Activated naive CD4-positive, alpha-beta T cell treated with anti-CD3 and anti-CD28 coated beads, Interleukin-2, amount 50 U/mL, for 72 hours (primary cell): ENCODE results near the gene FAAP24. TPM values are rescaled to one million over a fixed set of nuclear protein-coding genes. Genes with fewer than 3 reads are reported as not detected.
"Not testable (repeated sequence)": the region's sequence is repeated elsewhere in the genome, so short reads cannot be mapped to it uniquely, and the experiment has no call there.

Experiments
- ATAC-seq, 2 donors: fragments of 150-1000 bp; cut with Tn5 transposase; 2 replicates each; pipeline ENCODE4 v1.10.0; 2021; ENCODE audit warnings: mild to moderate bottlenecking in 2 of 2, moderate library complexity in 2 of 2
- DNase-seq, 2 donors: peaks; one replicate each; pipeline ENCODE4 v3.0.0; 2021 to 2022; ENCODE audit warnings: low spot score in 2 of 2
- H3K27ac Mint-ChIP-seq, 2 donors: one replicate each; pipeline ENCODE4 v1.8.0; 2022; ENCODE audit warnings: mild to moderate bottlenecking in 2 of 2, mixed read lengths in 2 of 2
- H3K36me3 Mint-ChIP-seq, 2 donors: one replicate each; pipeline ENCODE4 v1.8.0; 2022; ENCODE audit warnings: mixed read lengths in 2 of 2
- H3K9me3 Mint-ChIP-seq, 2 donors: one replicate each; pipeline ENCODE4 v1.8.0; 2022; ENCODE audit warnings: mixed read lengths in 2 of 2
- total RNA-seq, 2 donors: library from RNA; stranded (reverse); gene quantifications; one replicate each; pipeline ENCODE4 v1.2.3, GENCODE V29; 2022

FAAP24 gene
- total RNA-seq, 2 donors from 2014 or later: 9.8 to 13.3 TPM

DNA sequence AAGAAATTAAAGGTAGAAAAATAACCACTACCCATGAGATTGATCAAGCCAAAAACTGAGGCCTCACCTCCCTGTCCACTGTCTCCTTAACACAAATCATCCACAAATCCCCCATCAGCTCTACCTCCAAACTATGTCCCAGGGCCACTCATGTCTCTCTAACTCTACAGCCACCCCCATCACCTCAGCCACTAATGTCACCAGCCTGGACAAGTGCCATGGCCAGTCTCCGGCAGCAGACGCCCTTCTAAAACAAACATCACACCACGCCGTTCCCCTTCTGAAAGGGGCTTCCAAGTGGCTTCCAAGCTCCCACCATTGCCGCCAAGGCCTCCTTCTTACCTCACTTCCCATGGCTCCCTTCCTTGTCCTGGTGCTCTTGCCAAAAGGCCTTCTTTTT, 16.2 kb downstream of the FAAP24 start:
- not testable (repeated sequence) for H3K27ac Mint-ChIP-seq, ATAC-seq, H3K9me3 Mint-ChIP-seq, H3K36me3 Mint-ChIP-seq, DNase-seq

DNA sequence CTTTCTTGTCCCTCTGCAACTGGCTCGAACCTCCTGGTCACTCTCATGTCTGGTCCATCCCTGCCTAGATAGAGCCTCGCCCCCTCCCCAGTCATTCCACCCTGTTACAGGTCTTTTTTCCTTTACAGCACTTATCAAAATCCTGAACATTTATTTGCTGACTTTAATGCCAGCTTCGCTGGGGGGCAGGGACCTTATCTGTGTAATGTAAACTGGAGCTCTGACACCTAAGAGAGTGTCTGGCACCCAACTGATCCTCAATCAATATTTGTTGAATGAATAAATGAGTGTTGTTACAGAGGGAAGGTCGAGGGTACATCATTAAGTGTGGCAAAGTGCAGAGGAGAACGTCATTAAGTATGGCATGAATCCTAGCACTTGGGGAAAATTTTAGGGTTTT, 16.7 kb downstream of the FAAP24 start:
- Mint-ChIP-seq H3K27ac (no peak overlapping the region), H3K36me3 (no peaks in the 10 kb centered on the region), H3K9me3 (no peaks in the 10 kb centered on the region)
- DNase-seq (no peak), ATAC-seq (no peak)

DNA sequence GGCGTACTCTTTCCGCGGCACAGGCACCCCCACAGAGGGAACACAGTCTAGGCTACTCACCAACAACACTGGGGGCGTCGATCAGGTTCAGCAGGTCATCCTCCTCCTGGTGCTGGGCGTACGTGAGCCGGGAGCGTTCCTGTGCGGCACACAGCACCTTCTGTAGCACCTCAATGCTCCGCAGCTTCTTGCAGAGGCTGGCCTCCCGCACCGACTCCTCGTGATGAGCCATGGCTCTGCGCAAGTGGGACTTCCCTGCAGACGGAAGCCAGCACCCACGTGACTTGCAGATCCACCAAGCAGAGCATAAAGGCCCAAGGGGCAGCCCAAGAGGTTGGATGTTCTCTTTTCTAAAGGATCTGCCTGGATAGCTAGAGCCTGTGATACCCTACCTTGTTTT, 23.9 kb downstream of the FAAP24 start:
- H3K27ac Mint-ChIP-seq, ATAC-seq, H3K36me3 Mint-ChIP-seq, H3K9me3 Mint-ChIP-seq, DNase-seq: not testable (repeated sequence)

DNA sequence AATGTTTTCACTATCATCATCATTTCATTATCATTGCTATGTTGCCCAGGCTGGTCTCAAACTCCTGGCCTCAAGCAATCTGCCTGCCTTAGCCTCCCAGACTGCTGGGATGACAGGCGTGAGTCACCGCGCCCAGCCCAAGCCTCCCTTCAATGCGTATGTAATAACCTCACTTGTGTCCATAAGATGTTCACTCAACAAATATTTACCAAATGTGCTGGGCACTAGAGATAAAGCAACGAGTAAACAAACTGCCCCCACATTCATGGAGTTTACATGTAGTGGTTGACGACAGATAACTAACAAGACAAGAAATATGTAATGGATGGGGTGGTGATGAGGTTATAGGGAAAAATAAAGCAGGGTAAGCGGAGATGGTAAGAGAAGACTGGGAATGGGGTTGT, 25.0 kb downstream of the FAAP24 start:
- H3K36me3 Mint-ChIP-seq, DNase-seq, H3K9me3 Mint-ChIP-seq, H3K27ac Mint-ChIP-seq, ATAC-seq: not testable (repeated sequence)

DNA sequence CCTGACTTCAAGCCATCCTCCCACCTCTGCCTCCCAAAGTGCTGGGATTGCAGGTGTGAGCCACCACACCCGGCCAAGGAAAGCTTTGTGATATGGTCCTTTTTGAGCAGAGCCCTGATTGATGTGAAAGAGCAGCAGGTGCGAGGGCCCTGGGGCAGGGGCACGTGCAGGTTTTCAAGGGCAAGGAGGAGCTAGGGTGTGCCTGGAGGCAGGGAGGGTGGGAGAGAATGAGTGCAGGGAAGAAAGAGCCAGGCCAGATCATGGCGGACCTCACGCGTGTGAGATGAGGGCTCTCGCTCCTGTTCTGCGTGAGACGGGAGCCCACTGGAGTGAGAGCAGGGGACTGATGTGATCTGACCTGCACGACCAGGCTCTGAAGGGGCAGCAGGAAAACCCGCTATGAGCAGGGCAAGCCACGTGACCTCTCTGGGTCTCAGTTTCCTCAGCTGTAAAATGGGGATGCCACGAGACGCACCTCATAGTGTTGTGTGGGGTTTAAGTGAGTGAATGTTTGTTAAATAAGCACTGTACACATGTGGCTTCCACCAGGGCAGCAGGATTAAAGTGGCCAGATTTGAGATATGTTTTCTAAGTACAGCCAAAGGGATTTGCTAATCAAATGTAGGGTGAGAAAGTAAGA, 25.8 kb downstream of the FAAP24 start:
- H3K36me3 Mint-ChIP-seq: no peaks in the 10 kb centered on the region
- H3K9me3 Mint-ChIP-seq: no peaks in the 10 kb centered on the region
- DNase-seq (no peak), ATAC-seq (no peak)
- peak overlapping the region in 1 of 2 donors; percentile 56 for H3K27ac Mint-ChIP-seq

DNA sequence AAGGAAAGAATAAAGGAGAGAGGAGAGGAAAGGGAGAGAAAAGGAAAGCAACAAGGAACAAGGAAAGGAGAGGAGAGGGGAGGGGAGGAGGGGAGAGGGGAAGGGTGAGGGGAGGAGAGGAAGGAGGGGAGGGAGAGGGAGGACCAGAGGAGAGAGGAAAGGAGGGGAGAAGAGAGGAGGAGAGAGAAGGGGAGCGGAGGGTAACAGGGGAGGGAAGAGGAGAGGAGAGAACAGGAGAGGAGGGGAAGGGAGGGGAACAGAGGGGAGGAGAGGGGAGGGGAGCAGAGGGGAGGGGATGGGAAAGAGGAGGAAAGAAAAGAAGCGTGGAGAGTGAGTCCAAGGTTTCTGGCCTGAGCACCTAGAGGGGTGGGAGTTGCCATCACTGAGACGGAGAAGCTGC, 26.7 kb downstream of the FAAP24 start:
- no peak for DNase-seq
- H3K36me3 Mint-ChIP-seq: no peaks in the 10 kb centered on the region
- H3K27ac Mint-ChIP-seq: no peak overlapping the region
- no peaks in the 10 kb centered on the region for H3K9me3 Mint-ChIP-seq
- no peak for ATAC-seq

DNA sequence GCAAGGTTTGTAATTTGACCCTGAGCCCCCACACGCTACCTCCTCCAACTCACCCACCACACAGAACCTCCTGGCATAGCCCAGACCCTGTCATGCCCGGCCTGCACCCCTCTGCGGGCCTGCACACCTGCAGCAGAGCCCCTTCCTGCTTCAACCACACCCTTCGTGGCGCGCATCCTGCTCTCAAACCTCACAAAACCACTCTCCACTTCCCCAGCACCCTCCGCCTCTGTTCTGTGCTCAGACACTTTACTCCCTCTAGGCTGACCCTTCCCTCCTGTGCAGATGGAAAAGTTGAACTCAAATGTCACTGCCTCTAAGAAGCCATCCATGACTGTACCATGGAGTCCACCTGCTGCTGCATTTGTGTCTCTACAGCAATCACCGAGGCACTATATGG, 28.5 kb downstream of the FAAP24 start:
- Mint-ChIP-seq H3K27ac (peak overlapping the region in 1 of 2 donors; percentile 19), H3K36me3 (no peaks in the 10 kb centered on the region), H3K9me3 (no peaks in the 10 kb centered on the region)
- DNase-seq: no peak
- ATAC-seq: peak in 1 of 2 donors; percentile 33

DNA sequence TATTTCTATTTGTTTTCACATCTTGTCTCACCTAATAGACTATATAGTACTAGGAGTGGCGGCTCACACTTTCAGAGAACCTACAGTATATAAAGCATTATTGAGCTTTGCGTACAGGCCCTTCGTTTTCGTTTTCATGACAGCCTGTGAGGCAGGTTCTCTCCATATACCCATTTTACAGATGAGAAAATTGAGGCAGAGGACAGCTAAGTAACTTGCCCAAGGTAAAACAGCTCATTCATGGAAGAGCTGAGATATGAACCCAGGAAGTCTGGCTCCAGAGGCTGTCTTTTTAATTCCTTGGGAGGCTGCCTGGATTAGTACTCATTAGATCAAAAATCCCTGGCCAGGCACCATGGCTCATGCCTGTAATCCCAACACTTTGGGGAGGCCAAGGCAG, 28.9 kb downstream of the FAAP24 start:
- H3K9me3 Mint-ChIP-seq: no peaks in the 10 kb centered on the region
- DNase-seq (no peak), ATAC-seq (no peak)
- peak overlapping the region in 1 of 2 donors; percentile 19 for H3K27ac Mint-ChIP-seq
- H3K36me3 Mint-ChIP-seq: no peaks in the 10 kb centered on the region

DNA sequence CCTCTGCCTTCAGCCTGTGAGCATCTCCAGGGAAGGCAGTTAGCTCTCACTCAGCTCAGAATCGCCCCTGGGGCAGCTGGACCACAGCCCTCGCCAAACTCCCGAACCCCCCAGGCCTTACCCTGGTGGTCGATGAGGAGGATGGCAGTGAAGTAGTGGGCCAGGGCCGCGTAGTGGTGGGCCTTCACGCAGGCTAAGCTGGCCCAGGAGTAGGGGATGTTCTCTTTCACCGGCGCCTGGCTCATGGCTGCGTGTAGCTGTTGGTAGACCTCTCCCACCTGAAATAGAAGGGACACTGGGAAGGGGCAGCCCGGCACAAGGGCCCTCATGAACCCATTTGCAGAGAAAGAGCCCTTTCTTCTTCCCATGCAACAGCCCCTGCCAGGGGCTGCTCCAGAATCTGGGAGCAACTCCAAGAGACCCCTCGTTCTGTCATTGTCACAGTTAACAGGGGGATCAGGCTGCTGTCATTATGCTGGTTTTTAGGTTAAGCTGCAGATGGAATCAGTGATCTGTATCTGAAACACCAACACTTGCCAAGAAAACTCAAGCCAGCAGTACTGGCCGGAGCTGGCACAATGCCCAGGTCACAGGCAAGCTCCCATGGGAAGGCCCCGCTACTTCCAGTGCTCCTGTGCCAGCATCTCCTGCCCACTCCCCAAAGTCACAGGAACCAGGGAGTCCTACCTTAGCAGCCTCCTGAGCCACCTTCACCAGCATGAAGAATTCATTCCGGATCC, 30.3 kb downstream of the FAAP24 start:
- not testable (repeated sequence) for H3K9me3 Mint-ChIP-seq, ATAC-seq, H3K27ac Mint-ChIP-seq, DNase-seq, H3K36me3 Mint-ChIP-seq

DNA sequence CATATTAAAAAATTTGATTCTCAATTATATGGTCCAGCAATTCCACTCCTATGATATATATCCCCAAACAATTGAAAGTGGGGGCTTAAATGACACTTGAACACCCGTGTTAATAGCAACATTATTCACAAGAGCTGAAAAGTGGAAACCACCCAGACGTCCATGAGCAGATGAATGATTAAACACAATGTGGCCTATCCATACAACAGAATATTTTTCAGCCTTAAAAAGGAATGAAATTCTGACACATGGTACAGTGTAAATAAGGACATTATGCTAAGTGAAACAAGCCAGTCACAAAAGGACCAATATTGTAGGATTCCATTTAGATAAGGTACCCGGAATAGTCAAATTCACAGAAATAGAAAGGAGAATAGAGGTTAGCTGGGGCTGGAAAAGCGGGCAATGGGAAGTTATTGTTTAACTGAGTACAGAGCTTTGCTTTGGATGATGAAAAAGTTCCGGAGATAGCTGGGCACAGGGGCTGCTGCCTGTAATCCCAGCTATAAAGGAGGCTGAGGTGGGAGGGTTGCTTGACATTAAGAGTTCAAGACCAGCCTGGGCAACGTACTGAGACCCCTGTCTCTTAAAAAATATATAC, 31.5 kb downstream of the FAAP24 start:
- H3K9me3 Mint-ChIP-seq, H3K27ac Mint-ChIP-seq, DNase-seq, ATAC-seq, H3K36me3 Mint-ChIP-seq: not testable (repeated sequence)

DNA sequence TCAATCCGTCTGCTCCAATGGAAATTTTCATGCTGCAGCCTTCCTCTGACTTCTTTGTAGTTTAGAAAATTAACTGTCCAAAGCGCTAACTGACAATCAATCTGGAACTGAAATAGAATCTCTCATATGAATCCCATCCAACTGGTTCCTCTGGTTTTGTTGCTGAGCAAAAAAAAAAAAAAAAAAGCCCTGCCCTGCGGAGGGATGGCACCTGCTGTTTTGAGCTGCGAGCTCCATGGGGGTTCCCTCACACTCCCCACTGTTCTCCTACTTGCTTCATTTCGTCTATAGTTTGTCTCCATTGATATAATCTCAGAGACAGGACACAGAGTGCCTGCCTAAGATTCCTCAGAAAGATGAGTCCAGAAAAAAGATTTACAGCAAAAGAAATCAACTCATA, 33.4 kb downstream of the FAAP24 start:
- Mint-ChIP-seq H3K27ac (no peak overlapping the region), H3K9me3 (no peaks in the 10 kb centered on the region), H3K36me3 (no peaks in the 10 kb centered on the region)
- ATAC-seq (no peak), DNase-seq (no peak)

DNA sequence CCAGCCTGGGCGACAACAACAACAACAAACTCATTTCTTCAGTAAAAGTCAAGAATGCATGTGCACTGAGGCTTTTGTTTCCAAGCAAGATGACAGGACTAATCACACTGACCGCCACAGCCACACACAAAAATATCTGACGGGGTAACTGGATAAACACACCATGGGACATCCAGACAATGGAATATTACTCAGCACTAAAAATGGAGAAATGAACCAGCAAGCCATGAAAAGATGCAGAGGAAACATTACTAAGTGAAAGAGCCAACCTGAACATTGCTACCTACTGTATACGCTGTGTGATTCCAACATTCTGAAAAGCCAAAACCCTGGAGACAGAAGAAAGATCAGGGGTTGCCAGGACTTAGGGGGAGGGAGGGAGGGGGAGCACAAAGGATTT, 36.7 kb downstream of the FAAP24 start:
- no peaks in the 10 kb centered on the region for H3K9me3 Mint-ChIP-seq
- H3K36me3 Mint-ChIP-seq: no peaks in the 10 kb centered on the region
- ATAC-seq: no peak
- no peak overlapping the region for H3K27ac Mint-ChIP-seq
- no peak for DNase-seq

DNA sequence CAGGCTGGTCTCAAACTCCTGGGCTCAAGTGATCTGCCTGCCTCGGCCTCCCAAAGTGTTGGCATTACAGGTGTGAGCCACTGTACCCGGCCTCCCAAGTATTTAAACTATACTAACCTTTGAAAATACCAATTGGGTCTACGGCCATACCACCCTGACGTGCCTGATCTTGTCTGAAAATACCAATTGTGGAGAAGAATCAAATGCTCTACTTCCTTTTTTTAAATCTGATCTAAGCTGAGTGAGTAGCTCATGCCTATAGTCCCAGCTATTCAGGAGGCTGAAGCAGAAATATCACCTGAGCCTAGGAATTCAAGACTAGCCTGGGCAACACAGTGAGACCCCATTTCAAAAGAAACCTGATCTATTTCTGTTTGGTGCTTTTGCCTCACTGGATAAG, 38.8 kb downstream of the FAAP24 start:
- H3K27ac Mint-ChIP-seq, DNase-seq, H3K36me3 Mint-ChIP-seq, ATAC-seq, H3K9me3 Mint-ChIP-seq: not testable (repeated sequence)

DNA sequence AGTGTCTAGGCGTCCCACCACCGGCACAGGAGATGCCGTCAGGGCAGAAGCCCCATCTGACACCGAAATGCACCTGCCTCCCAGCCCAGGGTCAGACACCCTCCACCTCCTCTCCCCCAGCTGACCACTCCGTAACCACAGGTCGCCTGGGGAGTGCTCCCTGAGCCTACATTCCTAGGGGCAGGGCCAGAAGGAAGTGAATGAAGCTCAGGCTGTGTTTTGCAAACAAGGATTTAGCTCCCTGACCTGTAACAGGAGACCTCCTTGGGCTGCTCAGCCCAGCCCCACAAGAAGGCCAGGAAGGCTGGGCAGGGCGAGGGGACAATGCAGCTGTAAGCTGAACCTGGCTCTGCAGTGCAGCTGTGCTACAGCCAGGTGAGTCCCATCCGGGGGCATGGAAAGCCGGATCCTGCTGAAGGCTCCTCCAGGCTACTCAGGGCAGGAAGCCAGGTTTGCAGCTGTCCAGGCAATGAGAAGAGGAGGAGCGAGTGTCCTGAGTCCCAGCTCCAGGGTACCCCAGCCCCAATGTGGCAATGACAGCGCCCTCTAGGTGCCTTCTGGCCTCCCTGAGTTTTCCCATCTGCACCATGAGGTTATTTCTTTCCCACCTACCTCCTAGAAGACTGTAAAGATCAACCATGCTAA, 50.6 kb downstream of the FAAP24 start:
- ATAC-seq (no peak), DNase-seq (no peak)
- Mint-ChIP-seq H3K36me3 (no peaks in the 10 kb centered on the region), H3K27ac (no peak overlapping the region), H3K9me3 (no peaks in the 10 kb centered on the region)

DNA sequence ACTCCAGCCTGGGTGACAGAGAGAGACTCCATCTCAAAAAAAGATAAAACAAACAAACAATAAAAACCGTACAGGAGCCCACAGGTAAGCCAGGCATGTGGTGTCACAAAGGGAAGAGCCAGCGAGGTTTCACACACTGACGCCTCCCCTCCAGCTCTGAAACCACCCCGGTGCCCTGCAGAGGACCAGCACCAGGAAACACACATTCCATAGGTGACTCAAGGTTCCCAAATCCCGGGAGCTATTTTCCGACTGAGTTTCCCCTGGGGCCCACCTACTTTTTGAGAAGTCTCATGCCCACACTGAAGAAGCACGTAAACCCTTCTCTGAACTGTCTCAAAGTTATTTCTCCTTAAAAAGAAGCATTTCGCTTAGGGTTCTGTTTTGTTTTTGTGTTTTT, 52.4 kb downstream of the FAAP24 start:
- Mint-ChIP-seq H3K27ac (no peak overlapping the region), H3K36me3 (peaks cover 0 to 6% of the 10 kb centered on the region in 2 donors), H3K9me3 (peaks cover 3 to 4% of the 10 kb centered on the region in 2 donors)
- DNase-seq (no peak), ATAC-seq (no peak)

DNA sequence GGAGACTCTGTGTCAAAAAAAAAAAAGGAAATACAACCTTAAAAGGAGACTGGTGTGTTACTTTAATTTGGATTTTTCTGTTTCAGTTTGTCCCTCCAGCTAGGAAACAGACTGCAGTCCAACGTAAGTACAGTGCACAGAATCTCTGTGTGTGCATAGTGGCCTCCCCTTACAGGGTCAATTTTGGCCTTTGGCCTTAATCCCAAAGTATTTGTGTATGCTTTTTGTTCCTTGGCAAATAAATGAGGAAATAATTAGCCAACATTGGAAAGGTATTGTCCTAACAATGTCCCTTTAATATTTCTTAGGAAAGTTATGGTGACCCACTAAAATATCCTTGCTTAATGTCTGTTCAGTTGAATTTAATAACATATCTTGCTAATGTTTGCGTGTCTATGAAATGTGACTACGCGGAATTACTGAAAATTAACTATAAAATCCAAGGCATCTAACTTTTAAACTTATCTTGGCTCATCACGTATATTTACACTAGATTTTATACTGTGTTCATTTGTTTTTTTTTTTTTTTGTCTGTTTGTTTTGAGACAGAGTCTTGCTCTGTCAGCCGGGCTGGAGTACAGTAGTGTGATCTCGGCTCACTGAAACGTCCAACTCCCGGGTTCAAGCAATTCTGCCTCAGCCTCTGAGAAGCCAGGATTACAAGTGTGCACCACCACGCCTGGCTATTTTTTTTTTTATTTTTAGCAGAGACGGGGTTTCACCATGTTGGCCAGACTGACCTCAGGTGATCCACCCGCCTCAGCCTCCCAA, 53.6 kb downstream of the FAAP24 start:
- H3K36me3 Mint-ChIP-seq: not testable (repeated sequence)

DNA sequence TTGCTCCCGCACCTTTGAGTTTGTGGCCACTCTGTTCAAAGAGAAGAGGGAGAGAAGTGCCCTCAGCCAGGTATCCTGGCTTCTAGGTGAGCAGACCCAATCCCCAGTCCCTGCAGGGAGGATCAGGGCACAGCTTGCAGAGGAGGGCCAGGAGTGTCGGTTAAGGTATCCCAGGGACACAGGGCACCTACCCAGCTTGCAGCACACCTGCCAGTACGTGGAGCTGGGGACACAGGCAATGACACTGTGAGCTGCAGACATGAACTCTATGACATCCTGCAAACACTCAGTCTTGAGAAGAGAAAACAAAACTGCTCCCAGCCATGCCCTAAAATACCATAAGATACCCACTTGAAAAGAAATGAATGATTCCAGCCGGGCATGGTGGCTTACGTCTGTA, 54.6 kb downstream of the FAAP24 start:
- not testable (repeated sequence) for H3K36me3 Mint-ChIP-seq, ATAC-seq, H3K9me3 Mint-ChIP-seq, H3K27ac Mint-ChIP-seq, DNase-seq

More for the DNA sequence above, 53.6 kb downstream of the FAAP24 start:
- ATAC-seq, H3K9me3 Mint-ChIP-seq, DNase-seq: not testable (repeated sequence)
- peak overlapping the region in 1 of 2 donors; percentile 9 for H3K27ac Mint-ChIP-seq
